Kidney (tissue), 14 donors: Measurements from ENCODE around the gene ZNF467. TPM values are rescaled to one million over a fixed set of nuclear protein-coding genes. Genes with fewer than 3 reads are reported as not detected.

Experiments
- DNase-seq, 5 donors: peaks; one replicate each; pipeline ENCODE4 v3.0.0-alpha.2; 2013 to 2020
- FAIRE-seq: peaks from 2 replicates; lab custom pipeline; 2012; peaks lifted over from hg19 to GRCh38; lab: Jason Lieb, UNC
- H3K27ac ChIP-seq, 2 donors: one replicate each; pipeline ENCODE4 v1.7.0; 2013; ENCODE audit warnings: low read depth in 2 of 2, low read length in 2 of 2, inconsistent platforms in 1 of 2
- H3K27me3 ChIP-seq: one replicate; pipeline ENCODE4 v1.7.1; 2013; ENCODE audit warnings: low read length, inconsistent platforms; ENCODE audit not compliant: control insufficient read depth, insufficient read depth
- H3K36me3 ChIP-seq, 3 donors: one replicate each; pipeline versions ENCODE4 v1.7.0 to v1.7.1; 2013; ENCODE audit warnings: low read length in 3 of 3, control low read depth in 1 of 3, inconsistent platforms in 1 of 3; ENCODE audit not compliant: insufficient read depth in 3 of 3, control insufficient read depth in 2 of 3
- H3K4me1 ChIP-seq, 3 donors: one replicate each; pipeline versions ENCODE4 v1.7.0 to v1.7.1; 2013; ENCODE audit warnings: low read length in 3 of 3, inconsistent platforms in 1 of 3, low read depth in 1 of 3; ENCODE audit not compliant: control insufficient read depth in 2 of 3, insufficient read depth in 2 of 3
- H3K4me3 ChIP-seq, 3 donors: one replicate each; pipeline versions ENCODE4 v1.7.0 to v1.8.1; 2013; ENCODE audit warnings: low read length in 3 of 3, control low read depth in 1 of 3, inconsistent platforms in 1 of 3
- H3K9ac ChIP-seq, 3 donors: one replicate each; pipeline versions ENCODE4 v1.7.0 to v1.7.1; 2013; ENCODE audit warnings: low read length in 3 of 3, control low read depth in 1 of 3, inconsistent platforms in 1 of 3
- H3K9me3 ChIP-seq, 3 donors: one replicate each; pipeline versions ENCODE4 v1.7.0 to v1.7.1; 2013; ENCODE audit warnings: low read length in 3 of 3, control low read depth in 1 of 3, inconsistent platforms in 1 of 3; ENCODE audit not compliant: control insufficient read depth in 2 of 3, insufficient read depth in 1 of 3
- CTCF ChIP-seq: IDR thresholded peaks from 3 replicates; pipeline ENCODE4 v1.5.1; 2012; ENCODE audit warnings: mild to moderate bottlenecking, moderate library complexity, borderline replicate concordance; ENCODE audit not compliant: insufficient read depth; ENCODE audit errors: extremely low read depth
- intact Hi-C: fragments of 100-400 bp; cut with DNase I; formaldehyde crosslinking; loops from one replicate; pipeline ENCODE4 v1.11.1; 2022
- polyA plus RNA-seq: library from polyadenylated mRNA; stranded (reverse); fragments of 350-450 nt; fragmentation: Illumina TruSeq; extraction: RNeasy Lipid Tissue Mini Kit (QIAGEN cat#74804); gene quantifications from one replicate; pipeline ENCODE4 v1.2.3, GENCODE V29; 2014; ENCODE audit warnings: low read depth, low replicate concordance; ENCODE audit not compliant: insufficient read depth
- total RNA-seq: library from RNA; stranded (reverse); fragmentation: NEBNext Ultra II Directional; extraction: Animal tissue kit (Norgen Biotek cat#: 25700); gene quantifications from one replicate; pipeline ENCODE4 v1.2.1, GENCODE V29; 2021
- donor health status: control.
- donor health status: control.
- donor health status: control.
- donor health status: control.
- donor health status: control.
- donor health status: DM: yes; HTN: yes; CAD: no.
- donor health status: Normal renal cell carcinoma (clear cell type).

The ZNF467 gene
- total and polyA plus RNA-seq, 2 donors from 2014 or later = 15.0 to 24.5 TPM

- FAIRE-seq = no peak
- Histone ChIP-seq H3K4me1 (peaks cover 0 to 9% (median 6%) of the 10 kb centered on the region in 3 donors), H3K9ac (no peak overlapping the region), H3K27ac (no peak overlapping the region), H3K27me3 (no peaks in the 10 kb centered on the region), H3K36me3 (peaks cover 0 to 28% (median 11%) of the 10 kb centered on the region in 3 donors), H3K4me3 (no peak overlapping the region), H3K9me3 (no peaks in the 10 kb centered on the region)
- intact Hi-C loops = no loop called here
- no peak for TF ChIP-seq CTCF
- peak in 2 of 5 donors; percentile 32 to 55 for DNase-seq
Observed at GRCh38 chr7:149724661-149725425, 48.5 kb downstream of the ZNF467 start.

GRCh38 chr7:149723795-149724495, 49.4 kb downstream of the ZNF467 start:
- intact Hi-C loops = no loop called here
- Histone ChIP-seq H3K27me3 (no peaks in the 10 kb centered on the region), H3K27ac (no peak overlapping the region), H3K9ac (no peak overlapping the region), H3K4me3 (no peak overlapping the region), H3K9me3 (no peaks in the 10 kb centered on the region), H3K4me1 (peaks cover 0 to 9% (median 6%) of the 10 kb centered on the region in 3 donors), H3K36me3 (peaks cover 0 to 26% (median 11%) of the 10 kb centered on the region in 3 donors)
- TF ChIP-seq CTCF = no peak
- FAIRE-seq (no peak), DNase-seq (peak in 1 of 5 donors; percentile 48)

- no peak for FAIRE-seq
- no peak overlapping the region for H3K27ac ChIP-seq
- intact Hi-C loops = no loop called here
- no peak for TF ChIP-seq CTCF
- peaks cover 0 to 25% (median 8%) of the 10 kb centered on the region in 3 donors for H3K36me3 ChIP-seq
- H3K9me3 ChIP-seq = no peaks in the 10 kb centered on the region
- peak in 2 of 5 donors; percentile 19 to 56 for DNase-seq
- H3K4me1 ChIP-seq = peaks cover 0 to 9% (median 6%) of the 10 kb centered on the region in 3 donors
- no peaks in the 10 kb centered on the region for H3K27me3 ChIP-seq
- no peak overlapping the region for H3K4me3 ChIP-seq
- H3K9ac ChIP-seq = no peak overlapping the region
Observed at GRCh38 chr7:149723082-149723767, 50.2 kb downstream of the ZNF467 start.
